SK-N-MC (cell line): Measurements from ENCODE around the gene PLEKHJ1.

ENCODE experiments used
- EZH2 ChIP-seq: fragments of 200-600 bp; sonication (generic); IDR thresholded peaks from one replicate; pipeline ENCODE4 v1.6.1; 2017; ENCODE audit warnings: antibody characterized with exemption
- POLR2AphosphoS5 ChIP-seq: IDR thresholded peaks from 2 replicates; pipeline ENCODE4 v1.6.1; 2012; ENCODE audit warnings: mild to moderate bottlenecking, low read depth, low read length, borderline replicate concordance

- TF ChIP-seq EZH2 (no peak), POLR2AphosphoS5 (no peak)
Observed at GRCh38 chr19:2270157-2270422, 34.0 kb upstream of the PLEKHJ1 start.
